Tibial artery (tissue), 4 donors: Measurements from ENCODE around the gene RRP8.

Experiments used
- DNase-seq, 2 donors: peaks; one replicate each; pipeline ENCODE4 v3.0.0-alpha.2; 2019
- H3K27ac ChIP-seq, 2 donors: fragments of 200-600 bp; sonication (generic) in 1 of 2; 1 replicate in 1 of 2; 2 replicates in 1 of 2; pipeline ENCODE4 v1.5.1; 2018 to 2019; ENCODE audit warnings: mild to moderate bottlenecking in 1 of 2
- H3K27me3 ChIP-seq, 2 donors: fragments of 200-600 bp; sonication (generic) in 1 of 2; one replicate each; pipeline versions ENCODE4 v1.5.1 to v1.6.0; 2016 to 2019
- H3K36me3 ChIP-seq, 3 donors: fragments of 200-600 bp; sonication (generic) in 2 of 3; one replicate each; pipeline ENCODE4 v1.5.1; 2016 to 2019; ENCODE audit warnings: mild to moderate bottlenecking in 2 of 3
- H3K4me1 ChIP-seq, 4 donors: fragments of 200-600 bp; sonication (generic) in 2 of 4; 1 replicate in 3 of 4; 2 replicates in 1 of 4; pipeline ENCODE4 v1.5.1; 2016 to 2019
- H3K4me3 ChIP-seq, 2 donors: fragments of 200-600 bp; sonication (generic) in 1 of 2; 1 replicate in 1 of 2; 2 replicates in 1 of 2; pipeline ENCODE4 v1.5.1; 2018 to 2019; ENCODE audit warnings: mild to moderate bottlenecking in 2 of 2
- H3K9me3 ChIP-seq, 3 donors: fragments of 200-600 bp; sonication (generic) in 1 of 3; one replicate each; pipeline ENCODE4 v1.5.1; 2016 to 2019
- intact Hi-C: fragments of 100-400 bp; cut with DNase I; formaldehyde crosslinking; loops from one replicate; pipeline ENCODE4 v1.15.0; 2023; ENCODE audit warnings: low total_unique reads
- TF ChIP-seq, protein P1 (sequence below), 2 experiments: fragments of 200-600 bp in 1 of 2; fragments of 450-650 bp in 1 of 2; IDR thresholded peaks; one replicate each; pipeline ENCODE4 v1.5.1; 2017 to 2019; ENCODE audit warnings: antibody characterized with exemption in 2 of 2, mild to moderate bottlenecking in 1 of 2, moderate library complexity in 1 of 2

RRP8 gene

DNA sequence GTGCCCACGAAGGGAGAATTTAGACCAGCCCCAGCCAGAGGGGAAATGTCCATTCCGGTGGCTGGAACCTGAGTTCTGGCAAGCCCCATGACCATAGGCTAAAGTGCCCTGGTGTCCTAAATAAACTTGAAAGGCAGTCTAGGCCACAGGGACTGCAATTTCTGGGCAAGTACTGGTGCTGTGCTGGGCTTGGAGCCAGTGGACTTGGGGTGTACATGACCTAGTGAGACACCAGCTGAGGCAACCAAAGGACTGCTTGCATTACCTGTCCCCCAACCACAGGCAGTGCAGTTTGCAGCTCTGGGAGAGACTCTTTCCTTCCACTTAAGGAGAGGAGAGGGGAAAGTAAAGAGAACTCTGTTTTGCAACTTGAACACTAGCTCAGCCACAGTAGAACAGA lies 23.7 kb downstream of the RRP8 start:
- TF ChIP-seq, protein P1, sequence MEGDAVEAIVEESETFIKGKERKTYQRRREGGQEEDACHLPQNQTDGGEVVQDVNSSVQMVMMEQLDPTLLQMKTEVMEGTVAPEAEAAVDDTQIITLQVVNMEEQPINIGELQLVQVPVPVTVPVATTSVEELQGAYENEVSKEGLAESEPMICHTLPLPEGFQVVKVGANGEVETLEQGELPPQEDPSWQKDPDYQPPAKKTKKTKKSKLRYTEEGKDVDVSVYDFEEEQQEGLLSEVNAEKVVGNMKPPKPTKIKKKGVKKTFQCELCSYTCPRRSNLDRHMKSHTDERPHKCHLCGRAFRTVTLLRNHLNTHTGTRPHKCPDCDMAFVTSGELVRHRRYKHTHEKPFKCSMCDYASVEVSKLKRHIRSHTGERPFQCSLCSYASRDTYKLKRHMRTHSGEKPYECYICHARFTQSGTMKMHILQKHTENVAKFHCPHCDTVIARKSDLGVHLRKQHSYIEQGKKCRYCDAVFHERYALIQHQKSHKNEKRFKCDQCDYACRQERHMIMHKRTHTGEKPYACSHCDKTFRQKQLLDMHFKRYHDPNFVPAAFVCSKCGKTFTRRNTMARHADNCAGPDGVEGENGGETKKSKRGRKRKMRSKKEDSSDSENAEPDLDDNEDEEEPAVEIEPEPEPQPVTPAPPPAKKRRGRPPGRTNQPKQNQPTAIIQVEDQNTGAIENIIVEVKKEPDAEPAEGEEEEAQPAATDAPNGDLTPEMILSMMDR (IDR thresholded peaks at IDR 0.05) = no peak
- H3K4me3 ChIP-seq = no peak overlapping the region
- no peak for DNase-seq
- no peaks in the 10 kb centered on the region for H3K36me3 ChIP-seq
- H3K27me3 ChIP-seq = no peaks in the 10 kb centered on the region
- H3K4me1 ChIP-seq = peaks cover 0 to 13% (median 8%) of the 10 kb centered on the region in 4 donors
- peaks cover 0 to 10% (median 8%) of the 10 kb centered on the region in 3 donors for H3K9me3 ChIP-seq
- no peak overlapping the region for H3K27ac ChIP-seq
- intact Hi-C loops = loop anchor here (10.0 kb wide), 1 partner anchor 45 kb away; no protein-coding TSS in a partner anchor

DNA sequence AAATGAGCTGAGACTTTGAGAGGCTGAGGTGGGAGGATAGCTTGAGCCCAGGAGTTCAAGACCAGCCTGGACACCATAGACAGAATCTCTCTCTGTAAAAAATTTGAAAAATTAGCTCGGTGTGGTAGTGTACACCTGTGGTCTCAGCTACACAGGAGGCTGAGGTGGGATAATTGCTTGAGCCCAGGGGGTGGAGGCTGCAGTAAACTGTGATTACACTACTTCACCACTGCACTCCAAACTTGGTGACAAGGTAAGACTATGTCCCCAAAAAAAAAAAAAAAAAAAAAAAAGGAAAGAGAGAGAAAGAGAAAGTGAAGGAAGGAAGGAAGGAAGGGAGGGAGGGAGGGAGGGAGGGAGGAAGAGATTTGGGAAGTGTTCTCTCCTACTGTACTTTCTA lies 25.3 kb downstream of the RRP8 start:
- Histone ChIP-seq H3K36me3 (no peaks in the 10 kb centered on the region), H3K4me3 (no peak overlapping the region), H3K27me3 (no peaks in the 10 kb centered on the region), H3K9me3 (no peaks in the 10 kb centered on the region), H3K27ac (peak overlapping the region in 1 of 2 donors; percentile 59), H3K4me1 (peaks cover 0 to 13% (median 8%) of the 10 kb centered on the region in 4 donors)
- no peak for DNase-seq
- TF ChIP-seq, protein P1 (IDR thresholded peaks at IDR 0.05) = no peak
- intact Hi-C loops = no loop called here

DNA sequence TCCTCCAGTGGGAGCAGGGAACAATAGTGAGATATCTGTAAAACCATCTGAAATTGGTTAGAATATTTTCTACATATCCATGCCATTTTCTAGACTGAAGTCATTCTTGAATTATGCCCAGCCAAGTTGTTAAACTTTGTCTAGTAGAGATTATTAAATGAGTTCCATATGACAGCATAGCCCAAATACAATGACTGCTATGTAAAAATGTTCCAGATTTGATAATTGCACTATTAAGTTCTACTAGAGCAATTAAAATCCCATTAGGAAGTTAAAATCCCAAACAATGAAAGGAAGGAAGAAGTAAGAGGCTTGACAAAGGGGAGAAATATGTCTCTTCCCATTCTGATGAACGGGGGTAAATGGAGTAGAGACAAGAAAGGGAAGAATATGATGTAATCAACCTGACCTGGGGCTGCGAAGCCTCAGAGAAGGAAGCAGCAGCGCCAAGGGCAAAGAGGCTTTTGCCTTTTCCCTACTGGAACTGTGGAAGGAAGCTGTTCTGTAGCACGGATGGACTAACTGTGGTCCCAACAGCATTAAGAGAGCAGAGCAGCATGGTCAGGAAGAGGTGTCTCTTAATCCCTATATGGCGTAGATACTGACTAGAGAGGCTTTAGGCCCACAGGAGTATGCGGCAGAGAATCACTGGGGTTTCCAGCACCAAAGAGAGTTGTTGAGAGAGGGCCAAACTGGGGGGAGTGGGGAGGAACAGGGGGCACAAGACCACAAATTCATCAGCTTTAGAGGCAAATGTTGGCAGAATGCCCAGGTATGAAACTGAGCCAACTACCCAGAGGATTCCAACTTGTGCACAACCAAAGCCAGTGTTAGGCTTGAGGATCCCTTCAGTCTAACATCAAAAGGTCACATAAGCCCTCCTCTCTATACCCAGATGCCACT lies 26.7 kb downstream of the RRP8 start:
- no peaks in the 10 kb centered on the region for H3K27me3 ChIP-seq
- no peaks in the 10 kb centered on the region for H3K36me3 ChIP-seq
- H3K9me3 ChIP-seq = no peaks in the 10 kb centered on the region
- no peak for DNase-seq
- TF ChIP-seq, protein P1 (IDR thresholded peaks at IDR 0.05) = no peak
- intact Hi-C loops = no loop called here
- H3K4me3 ChIP-seq = no peak overlapping the region
- peak overlapping the region; percentile 37 to 59 for H3K27ac ChIP-seq
- H3K4me1 ChIP-seq = peaks cover 0 to 20% (median 13%) of the 10 kb centered on the region in 4 donors

DNA sequence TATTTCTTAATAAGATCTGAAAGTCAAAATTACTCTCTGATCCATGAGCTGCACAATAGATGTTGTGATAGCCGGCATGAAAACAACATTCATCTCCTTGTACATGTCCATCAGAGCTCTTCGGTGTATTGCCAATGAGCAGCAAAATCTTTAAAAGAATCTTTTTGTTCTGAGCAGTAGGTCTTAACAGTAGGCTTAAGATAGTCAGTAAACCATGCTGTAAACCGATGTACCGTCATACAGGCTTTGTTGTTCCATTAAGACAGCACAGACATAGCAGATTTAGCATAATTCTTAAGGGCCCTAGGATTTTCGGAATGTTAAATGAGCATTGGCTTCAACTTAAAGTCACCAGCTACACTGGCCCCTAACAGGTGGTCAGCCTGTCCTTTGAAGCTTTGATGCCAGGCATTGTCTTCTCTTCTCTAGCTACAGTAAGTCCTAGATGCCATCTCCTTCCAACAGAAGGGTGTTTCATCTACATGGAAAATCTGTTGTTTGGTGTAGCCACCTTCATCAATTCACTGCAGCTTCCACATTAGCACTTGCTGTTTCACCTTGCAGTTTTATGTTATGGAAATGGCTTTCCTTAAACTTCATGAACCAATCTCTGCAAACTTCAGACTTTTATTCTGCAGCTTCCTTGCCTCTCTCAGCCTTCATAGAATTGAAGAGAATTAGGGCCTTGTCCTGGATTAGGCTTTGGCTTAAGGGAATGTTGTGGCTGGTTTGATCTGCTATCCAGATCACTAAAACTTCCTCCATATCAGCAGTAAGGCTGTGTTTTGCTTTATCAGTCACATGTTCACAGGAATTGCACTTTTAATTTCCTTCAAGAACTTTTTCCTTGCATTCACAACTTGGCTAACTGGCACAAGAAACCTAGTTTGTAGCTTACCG lies 28.4 kb downstream of the RRP8 start:
- Histone ChIP-seq H3K4me3 (no peak overlapping the region), H3K36me3 (no peaks in the 10 kb centered on the region), H3K27ac (no peak overlapping the region), H3K27me3 (no peaks in the 10 kb centered on the region), H3K9me3 (no peaks in the 10 kb centered on the region), H3K4me1 (peaks cover 0 to 30% (median 20%) of the 10 kb centered on the region in 4 donors)
- intact Hi-C loops = no loop called here
- TF ChIP-seq, protein P1 (IDR thresholded peaks at IDR 0.05) = no peak
- DNase-seq = no peak

DNA sequence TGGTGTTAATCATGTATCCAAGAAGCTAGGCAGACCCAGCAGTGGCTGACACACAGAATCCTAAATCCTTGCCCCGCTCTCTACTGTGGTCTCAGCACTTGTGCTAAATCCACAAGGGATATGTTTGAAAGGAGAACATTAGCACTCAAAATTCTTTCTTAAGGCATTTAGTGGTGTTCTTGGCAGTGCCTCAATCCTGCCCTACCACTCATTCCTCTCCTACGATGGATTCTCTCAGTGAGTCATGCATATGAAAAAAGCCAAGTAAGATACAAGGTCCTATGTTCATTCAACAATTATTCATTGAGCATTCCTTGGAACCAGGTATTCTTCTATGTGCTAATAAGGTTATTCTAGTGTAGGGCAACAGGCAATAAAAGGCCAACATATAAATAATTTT lies 31.2 kb downstream of the RRP8 start:
- intact Hi-C loops = no loop called here
- H3K27ac ChIP-seq = no peak overlapping the region
- no peak overlapping the region for H3K4me3 ChIP-seq

More for the DNA sequence above, 31.2 kb downstream of the RRP8 start:
- Histone ChIP-seq H3K27me3 (no peaks in the 10 kb centered on the region), H3K9me3 (no peaks in the 10 kb centered on the region), H3K36me3 (no peaks in the 10 kb centered on the region), H3K4me1 (peaks cover 0 to 28% (median 20%) of the 10 kb centered on the region in 4 donors)
- no peak for DNase-seq
- TF ChIP-seq, protein P1 (IDR thresholded peaks at IDR 0.05) = no peak
